Measurements from ENCODE around the gene PODXL. TPM values are rescaled to one million over a fixed set of nuclear protein-coding genes. Genes with fewer than 3 reads are reported as not detected.
"Not testable (repeated sequence)": the region's sequence is repeated elsewhere in the genome, so short reads cannot be mapped to it uniquely, and the experiment has no call there.

PODXL gene
- total RNA-seq, 1 donor from 2014 or later, result 37.7 TPM

DNA sequence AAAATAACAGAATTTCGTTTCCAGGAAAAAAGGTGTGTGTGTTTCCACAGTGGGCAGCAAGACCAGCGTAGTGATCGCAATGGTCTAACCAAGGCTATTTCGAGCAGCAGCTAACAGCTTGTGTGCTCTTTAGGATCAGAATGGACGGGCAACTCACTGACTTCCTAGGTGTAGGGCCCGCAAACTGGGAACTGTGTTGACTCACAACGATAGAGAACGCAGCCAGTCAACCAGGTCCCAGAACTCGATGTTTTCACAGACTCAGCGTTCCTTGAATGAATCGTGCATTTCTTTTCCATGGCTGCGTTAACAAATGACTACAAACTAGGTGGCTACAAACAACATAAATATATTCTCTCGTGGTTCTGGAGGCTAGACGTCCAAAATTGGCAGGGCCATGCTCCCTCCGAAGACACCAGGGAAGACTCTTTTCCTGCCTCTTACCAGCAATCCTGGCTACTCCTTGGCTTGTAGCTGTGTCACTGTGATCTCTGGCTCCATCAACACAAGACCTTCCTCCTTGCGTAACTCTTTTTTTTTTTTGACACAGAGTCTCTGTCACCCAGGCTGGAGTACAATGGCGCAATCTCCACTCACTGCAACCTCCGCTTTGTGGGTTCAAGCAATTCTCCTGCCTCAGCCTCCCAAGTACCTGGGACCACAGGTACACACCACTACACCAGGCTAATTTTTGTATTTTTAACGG lies 39.1 kb downstream of the PODXL start:
- peaks cover 2% of the 10 kb centered on the region for H4K20me1 ChIP-seq (ENCODE audit: low read depth)
- peaks cover 96% of the 10 kb centered on the region for H3K79me2 ChIP-seq (ENCODE audit: low read depth)
- H3K36me3 Mint-ChIP-seq, result peaks cover 1% of the 10 kb centered on the region
- H3K4me3 Mint-ChIP-seq, result no peak overlapping the region
- H3K27me3 Mint-ChIP-seq (ENCODE audit: insufficient read depth, low read depth), result peaks cover under 1% of the 10 kb centered on the region
- H3K27me3 ChIP-seq, result no peaks in the 10 kb centered on the region
- H3K9me3 ChIP-seq (ENCODE audit: low read depth), result no peaks in the 10 kb centered on the region
- H3K4me1 Mint-ChIP-seq, result peaks cover 14% of the 10 kb centered on the region
- H3K4me2 ChIP-seq, result no peak overlapping the region
- H2AFZ ChIP-seq (replicated peaks), result no peak overlapping the region
- H3K36me3 ChIP-seq, result no peaks in the 10 kb centered on the region
- no peak for DNase-seq (ENCODE audit: low spot score)
- H3K4me1 ChIP-seq, result peaks cover 38% of the 10 kb centered on the region
- no peaks in the 10 kb centered on the region for H3K9me3 Mint-ChIP-seq
- peaks cover 58% of the 10 kb centered on the region for H3F3A ChIP-seq (ENCODE audit: low read depth)
- no peak overlapping the region for H3K9ac ChIP-seq
- H3K4me3 ChIP-seq, result no peak overlapping the region
- no peak overlapping the region for H3K27ac Mint-ChIP-seq
- TF ChIP-seq EZH2phosphoT487 (IDR thresholded peaks at IDR 0.05) (no peak), EZH2 (IDR thresholded peaks at IDR 0.05) (no peak)
- TF ChIP-seq, protein P1, sequence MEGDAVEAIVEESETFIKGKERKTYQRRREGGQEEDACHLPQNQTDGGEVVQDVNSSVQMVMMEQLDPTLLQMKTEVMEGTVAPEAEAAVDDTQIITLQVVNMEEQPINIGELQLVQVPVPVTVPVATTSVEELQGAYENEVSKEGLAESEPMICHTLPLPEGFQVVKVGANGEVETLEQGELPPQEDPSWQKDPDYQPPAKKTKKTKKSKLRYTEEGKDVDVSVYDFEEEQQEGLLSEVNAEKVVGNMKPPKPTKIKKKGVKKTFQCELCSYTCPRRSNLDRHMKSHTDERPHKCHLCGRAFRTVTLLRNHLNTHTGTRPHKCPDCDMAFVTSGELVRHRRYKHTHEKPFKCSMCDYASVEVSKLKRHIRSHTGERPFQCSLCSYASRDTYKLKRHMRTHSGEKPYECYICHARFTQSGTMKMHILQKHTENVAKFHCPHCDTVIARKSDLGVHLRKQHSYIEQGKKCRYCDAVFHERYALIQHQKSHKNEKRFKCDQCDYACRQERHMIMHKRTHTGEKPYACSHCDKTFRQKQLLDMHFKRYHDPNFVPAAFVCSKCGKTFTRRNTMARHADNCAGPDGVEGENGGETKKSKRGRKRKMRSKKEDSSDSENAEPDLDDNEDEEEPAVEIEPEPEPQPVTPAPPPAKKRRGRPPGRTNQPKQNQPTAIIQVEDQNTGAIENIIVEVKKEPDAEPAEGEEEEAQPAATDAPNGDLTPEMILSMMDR (IDR thresholded peaks at IDR 0.05), result no peak
- H3K27ac ChIP-seq, result no peak overlapping the region

DNA sequence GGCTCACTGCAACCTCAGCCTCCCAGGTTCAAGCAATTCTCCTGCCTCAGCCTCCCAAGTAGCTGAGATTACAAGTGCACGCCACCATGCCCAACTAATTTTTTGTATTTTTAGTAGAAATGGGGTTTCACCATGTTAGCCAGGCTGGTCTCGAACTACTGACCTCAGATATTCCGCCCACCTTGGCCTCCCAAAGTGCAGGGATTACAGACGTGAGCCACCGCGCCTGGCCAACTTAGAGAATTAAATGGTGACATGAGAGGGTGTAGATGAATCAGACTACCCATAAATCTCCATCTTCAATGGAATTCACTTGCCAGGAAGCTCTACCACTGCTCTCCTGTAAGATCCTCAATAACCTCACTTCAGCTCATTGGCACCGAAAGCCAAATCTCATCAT lies 41.0 kb downstream of the PODXL start:
- not testable (repeated sequence) for H3K4me2 ChIP-seq; H4K20me1 ChIP-seq (ENCODE audit: low read depth); H3K4me1 Mint-ChIP-seq; H3K4me3 ChIP-seq; H3K9ac ChIP-seq; DNase-seq (ENCODE audit: low spot score); H3K9me3 Mint-ChIP-seq; H2AFZ ChIP-seq (replicated peaks); H3K36me3 Mint-ChIP-seq; H3K27me3 Mint-ChIP-seq (ENCODE audit: insufficient read depth, low read depth); H3K9me3 ChIP-seq (ENCODE audit: low read depth); H3K27ac Mint-ChIP-seq; H3K4me3 Mint-ChIP-seq; H3K36me3 ChIP-seq; H3K27me3 ChIP-seq
- Histone ChIP-seq H3F3A (ENCODE audit: low read depth) (peaks cover 48% of the 10 kb centered on the region), H3K79me2 (ENCODE audit: low read depth) (peaks cover 90% of the 10 kb centered on the region), H3K4me1 (peaks cover 28% of the 10 kb centered on the region), H3K27ac (peak overlapping the region; percentile 73)

DNA sequence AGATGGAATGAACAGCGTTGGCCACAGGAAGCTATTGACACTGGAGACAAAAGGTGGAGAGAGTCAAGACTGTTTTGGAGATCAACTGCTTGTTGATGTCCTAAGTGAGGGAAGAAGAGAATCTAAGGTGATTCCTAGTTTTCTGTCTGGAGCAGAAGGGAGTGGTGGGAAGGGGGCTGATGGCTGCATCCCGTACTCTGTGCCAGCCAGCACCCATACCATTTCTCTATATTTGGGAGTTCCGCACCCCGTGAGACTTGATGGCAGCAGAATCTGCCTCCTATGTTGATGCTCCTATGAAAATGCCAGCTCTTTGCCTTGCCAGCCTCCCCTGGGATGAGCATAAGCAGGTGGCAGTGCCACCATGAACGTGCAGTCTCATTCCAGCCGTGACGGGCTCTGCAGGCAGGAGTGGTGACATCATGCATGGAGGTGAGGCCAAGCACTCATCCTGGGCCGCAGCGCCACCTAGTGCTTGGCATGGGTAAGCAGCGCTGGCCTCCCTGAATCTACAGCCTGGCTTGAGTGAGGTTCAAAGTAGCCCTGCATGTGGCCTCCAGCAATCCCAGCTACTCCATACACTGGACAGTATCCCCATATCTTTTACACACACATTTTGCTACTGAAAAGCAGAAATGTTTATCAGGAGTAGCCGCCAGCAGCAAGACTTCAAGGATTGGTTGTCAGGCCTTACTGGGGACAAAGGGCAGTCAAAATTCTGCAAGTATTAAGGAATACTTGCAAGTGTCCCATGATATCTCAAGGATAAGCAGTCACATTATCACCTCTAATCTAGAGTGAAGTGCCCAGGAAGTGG lies 43.0 kb downstream of the PODXL start:
- DNase-seq (ENCODE audit: low spot score), result peak; percentile 91
- peaks cover 12% of the 10 kb centered on the region for H3K27me3 Mint-ChIP-seq (ENCODE audit: insufficient read depth, low read depth)
- H3F3A ChIP-seq (ENCODE audit: low read depth), result peaks cover 32% of the 10 kb centered on the region
- no peak overlapping the region for H3K4me3 Mint-ChIP-seq
- H3K9me3 ChIP-seq (ENCODE audit: low read depth), result no peaks in the 10 kb centered on the region
- peaks cover 2% of the 10 kb centered on the region for H4K20me1 ChIP-seq (ENCODE audit: low read depth)
- no peaks in the 10 kb centered on the region for H3K9me3 Mint-ChIP-seq
- TF ChIP-seq, protein P1 (IDR thresholded peaks at IDR 0.05), result peak; percentile 95
- TF ChIP-seq EZH2phosphoT487 (IDR thresholded peaks at IDR 0.05), result no peak
- peak overlapping the region; percentile 5 for H3K27ac Mint-ChIP-seq
- peaks cover 6% of the 10 kb centered on the region for H3K4me1 Mint-ChIP-seq
- H3K4me1 ChIP-seq, result peaks cover 9% of the 10 kb centered on the region
- H3K27ac ChIP-seq, result no peak overlapping the region
- no peaks in the 10 kb centered on the region for H3K27me3 ChIP-seq
- H3K36me3 ChIP-seq, result no peaks in the 10 kb centered on the region
- H3K9ac ChIP-seq, result no peak overlapping the region
- H3K36me3 Mint-ChIP-seq, result peaks cover 11% of the 10 kb centered on the region
- H3K4me3 ChIP-seq, result no peak overlapping the region
- peaks cover 70% of the 10 kb centered on the region for H3K79me2 ChIP-seq (ENCODE audit: low read depth)
- peak overlapping the region; percentile 48 for H3K4me2 ChIP-seq
- H2AFZ ChIP-seq (replicated peaks), result no peak overlapping the region

Measured in neural progenitor cell (in vitro differentiated cells).